Adipocyte (in vitro differentiated cells): ENCODE data around the gene TWF2.

Experiments used
- DNase-seq: peaks from one replicate; pipeline ENCODE4 v3.0.0-alpha.2; 2015; ENCODE audit warnings: low read depth
- H3K27me3 ChIP-seq: replicated peaks from 2 replicates; pipeline ENCODE4 v1.7.0; 2013; ENCODE audit warnings: mild to moderate bottlenecking, low read length, moderate library complexity; ENCODE audit not compliant: control insufficient read depth, insufficient read depth
- H3K36me3 ChIP-seq: 2 replicates; pipeline ENCODE4 v1.7.0; 2013; ENCODE audit warnings: low read length, mild to moderate bottlenecking, moderate library complexity; ENCODE audit not compliant: control insufficient read depth, insufficient read depth, severe bottlenecking
- H3K4me1 ChIP-seq: 2 replicates; pipeline ENCODE4 v1.7.0; 2013; ENCODE audit warnings: mild to moderate bottlenecking, low read length, moderate library complexity; ENCODE audit not compliant: control insufficient read depth, insufficient read depth
- H3K4me3 ChIP-seq: 2 replicates; pipeline ENCODE4 v1.7.0; 2013; ENCODE audit warnings: mild to moderate bottlenecking, low read length, moderate library complexity
- H3K9ac ChIP-seq: 2 replicates; pipeline ENCODE4 v1.7.0; 2013; ENCODE audit warnings: mild to moderate bottlenecking, low read length, moderate library complexity
- H3K9me3 ChIP-seq: 2 replicates; pipeline ENCODE4 v1.7.0; 2013; ENCODE audit warnings: mild to moderate bottlenecking, low read length, moderate library complexity; ENCODE audit not compliant: control insufficient read depth

The TWF2 gene

DNA sequence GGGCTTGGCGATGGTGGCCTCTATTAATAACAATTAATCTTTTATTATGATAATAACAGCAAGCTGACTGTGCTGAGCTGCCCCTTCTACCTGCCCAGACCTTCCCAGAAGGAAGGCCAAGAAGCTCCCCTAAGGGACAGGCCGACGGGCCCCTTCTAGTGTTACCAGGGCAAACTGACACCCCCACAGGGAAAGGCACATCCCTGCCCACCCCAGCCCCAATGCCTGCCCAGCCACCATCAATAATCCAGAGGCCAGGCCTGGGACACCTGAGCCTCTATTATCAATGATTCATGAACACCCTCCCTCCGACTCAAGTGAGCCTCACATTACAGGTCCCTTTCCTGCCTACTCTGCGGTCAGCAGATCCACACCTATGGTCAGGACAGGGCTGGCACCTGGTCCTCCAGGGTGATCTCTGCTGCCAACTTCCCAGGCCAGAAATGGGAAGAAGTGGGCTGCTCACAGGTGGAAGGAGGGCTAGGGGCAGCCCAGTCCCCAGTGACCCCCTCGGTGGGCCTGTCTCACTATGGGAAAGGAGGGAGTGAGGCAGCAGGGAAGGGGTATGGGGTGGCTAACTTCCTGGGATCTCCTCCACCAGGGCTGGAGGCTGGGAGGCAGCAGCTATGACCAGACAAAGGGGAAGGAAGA lies 1.8 kb downstream of the TWF2 start:
- H3K4me3 ChIP-seq: peak overlapping the region; percentile 87
- no peaks in the 10 kb centered on the region for H3K9me3 ChIP-seq
- H3K4me1 ChIP-seq: peaks cover 51% of the 10 kb centered on the region
- peaks cover 25% of the 10 kb centered on the region for H3K36me3 ChIP-seq
- no peak for DNase-seq
- peak overlapping the region; percentile 82 for H3K9ac ChIP-seq
- H3K27me3 ChIP-seq: no peaks in the 10 kb centered on the region

DNA sequence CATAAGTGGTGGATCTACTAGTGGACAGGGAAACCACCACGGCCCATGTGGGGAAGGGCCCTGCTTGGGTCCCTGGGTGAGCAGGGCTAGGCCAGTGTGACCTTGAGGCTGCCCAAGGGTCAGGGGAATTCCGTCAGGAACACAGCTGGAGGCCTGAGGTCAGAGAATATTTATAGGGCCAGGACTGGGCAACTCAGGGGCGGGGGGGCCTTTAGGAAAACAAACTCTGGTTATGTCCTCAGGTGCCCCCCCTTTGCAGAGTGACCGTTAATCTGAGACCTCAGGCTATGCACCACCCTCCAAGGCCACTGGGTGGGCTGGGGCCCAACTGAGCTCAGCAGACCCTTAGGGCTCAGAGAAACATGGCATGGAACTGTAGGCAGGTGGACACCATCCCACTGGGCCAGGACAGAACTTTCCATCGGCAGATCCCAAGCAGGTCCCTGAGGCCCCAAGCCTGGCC lies 2.5 kb downstream of the TWF2 start:
- Histone ChIP-seq H3K27me3 (no peaks in the 10 kb centered on the region), H3K4me3 (peak overlapping the region; percentile 87), H3K9me3 (no peaks in the 10 kb centered on the region), H3K4me1 (peaks cover 51% of the 10 kb centered on the region), H3K9ac (peak overlapping the region; percentile 82), H3K36me3 (peaks cover 30% of the 10 kb centered on the region)
- DNase-seq: no peak

DNA sequence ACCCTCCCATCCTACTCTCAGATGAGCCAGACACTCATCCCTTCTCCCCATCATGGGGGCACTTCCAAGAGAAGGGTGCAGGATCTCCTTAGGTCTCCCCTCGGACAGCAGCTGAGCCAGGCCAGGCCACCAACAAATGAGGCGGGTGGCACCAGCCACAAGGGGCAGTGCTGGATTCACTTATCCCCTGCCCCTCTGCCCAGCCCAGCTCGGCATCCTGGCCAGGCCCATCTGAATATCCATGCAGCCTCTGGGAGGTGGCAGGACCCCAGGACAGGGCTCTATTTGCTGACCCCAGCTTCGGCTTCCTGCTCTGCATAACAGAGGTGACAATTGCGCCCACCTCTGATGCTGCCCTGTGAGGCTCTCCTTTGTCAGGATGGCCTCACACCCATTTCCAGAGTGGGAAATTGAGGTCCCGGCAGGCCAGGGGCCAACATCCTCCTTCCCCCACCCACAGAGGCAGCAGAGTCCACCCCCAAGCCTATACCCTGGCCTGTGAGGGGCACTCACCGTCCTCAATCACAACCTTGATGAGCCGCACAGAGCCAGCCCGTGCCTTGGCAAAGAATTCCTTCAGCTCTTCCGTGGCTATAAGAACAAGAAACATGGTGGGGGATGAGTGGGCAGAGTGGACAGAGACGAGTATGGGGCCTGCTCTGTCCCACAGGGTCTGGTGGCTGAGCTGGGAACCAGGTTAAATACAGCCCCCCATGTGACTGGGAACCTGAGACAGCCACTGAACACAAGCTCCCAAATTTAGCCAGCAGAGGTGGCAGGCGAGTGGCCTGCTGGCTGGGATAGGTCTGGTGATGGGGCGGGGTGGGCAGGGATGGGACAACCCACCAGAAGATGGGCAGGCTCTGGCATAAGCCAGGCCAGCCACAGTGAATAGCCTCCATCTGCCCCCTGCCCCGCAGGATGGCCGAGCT lies 4.2 kb downstream of the TWF2 start:
- Histone ChIP-seq H3K4me1 (peaks cover 37% of the 10 kb centered on the region), H3K36me3 (peaks cover 47% of the 10 kb centered on the region), H3K9me3 (no peaks in the 10 kb centered on the region), H3K4me3 (no peak overlapping the region), H3K27me3 (no peaks in the 10 kb centered on the region), H3K9ac (peak overlapping the region; percentile 39)
- no peak for DNase-seq

DNA sequence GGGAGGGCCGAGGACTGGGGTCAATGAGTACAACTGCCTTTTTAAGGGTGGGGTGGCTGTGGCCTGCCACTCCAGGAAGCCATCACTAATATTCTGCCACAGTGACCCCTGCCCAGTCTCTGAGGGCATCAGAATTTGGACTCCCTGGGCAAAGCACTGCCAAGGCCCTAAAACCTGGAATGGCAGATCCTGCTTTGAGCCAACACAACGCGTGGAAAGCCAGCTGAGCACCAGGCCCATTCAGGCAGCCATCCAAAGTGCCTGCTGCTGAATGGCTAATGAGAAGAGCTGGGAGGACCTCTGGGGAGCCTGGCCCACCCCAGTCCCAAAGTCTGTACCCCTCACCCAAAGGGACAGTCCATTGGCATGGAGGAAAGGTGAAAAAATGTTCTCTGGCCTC lies 5.0 kb downstream of the TWF2 start:
- H3K4me3 ChIP-seq: no peak overlapping the region
- H3K4me1 ChIP-seq: peaks cover 36% of the 10 kb centered on the region

DNA sequence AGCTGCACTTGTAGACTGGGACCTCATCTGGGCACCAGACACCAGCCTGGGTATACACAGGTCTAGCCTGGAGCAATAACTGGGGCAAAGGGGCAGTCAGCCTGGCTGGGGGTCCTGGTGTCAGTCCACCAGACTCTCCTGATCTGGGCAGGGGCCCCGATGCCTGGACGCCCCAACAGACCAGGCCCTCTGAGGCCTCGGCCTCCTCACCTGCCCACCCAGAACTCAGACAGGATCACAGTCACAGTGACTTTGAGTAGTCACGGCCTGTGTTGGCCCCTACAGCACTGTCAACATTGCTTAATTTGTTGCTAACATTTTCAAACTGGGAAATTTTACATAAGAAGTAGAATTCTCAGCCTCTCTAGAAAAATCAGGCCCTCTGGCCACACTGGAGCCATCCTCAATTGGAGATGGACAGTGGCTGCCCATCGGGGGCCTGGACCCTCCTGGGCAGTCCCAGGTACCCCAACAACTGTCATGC lies 5.8 kb downstream of the TWF2 start:
- Histone ChIP-seq H3K9ac (peak overlapping the region; percentile 60), H3K4me3 (no peak overlapping the region), H3K36me3 (peaks cover 61% of the 10 kb centered on the region), H3K27me3 (no peaks in the 10 kb centered on the region), H3K9me3 (no peaks in the 10 kb centered on the region), H3K4me1 (peaks cover 35% of the 10 kb centered on the region)
- no peak for DNase-seq

More for the DNA sequence above, 5.0 kb downstream of the TWF2 start:
- Histone ChIP-seq H3K36me3 (peaks cover 55% of the 10 kb centered on the region), H3K27me3 (no peaks in the 10 kb centered on the region), H3K9me3 (no peaks in the 10 kb centered on the region), H3K9ac (peak overlapping the region; percentile 39)
- no peak for DNase-seq

DNA sequence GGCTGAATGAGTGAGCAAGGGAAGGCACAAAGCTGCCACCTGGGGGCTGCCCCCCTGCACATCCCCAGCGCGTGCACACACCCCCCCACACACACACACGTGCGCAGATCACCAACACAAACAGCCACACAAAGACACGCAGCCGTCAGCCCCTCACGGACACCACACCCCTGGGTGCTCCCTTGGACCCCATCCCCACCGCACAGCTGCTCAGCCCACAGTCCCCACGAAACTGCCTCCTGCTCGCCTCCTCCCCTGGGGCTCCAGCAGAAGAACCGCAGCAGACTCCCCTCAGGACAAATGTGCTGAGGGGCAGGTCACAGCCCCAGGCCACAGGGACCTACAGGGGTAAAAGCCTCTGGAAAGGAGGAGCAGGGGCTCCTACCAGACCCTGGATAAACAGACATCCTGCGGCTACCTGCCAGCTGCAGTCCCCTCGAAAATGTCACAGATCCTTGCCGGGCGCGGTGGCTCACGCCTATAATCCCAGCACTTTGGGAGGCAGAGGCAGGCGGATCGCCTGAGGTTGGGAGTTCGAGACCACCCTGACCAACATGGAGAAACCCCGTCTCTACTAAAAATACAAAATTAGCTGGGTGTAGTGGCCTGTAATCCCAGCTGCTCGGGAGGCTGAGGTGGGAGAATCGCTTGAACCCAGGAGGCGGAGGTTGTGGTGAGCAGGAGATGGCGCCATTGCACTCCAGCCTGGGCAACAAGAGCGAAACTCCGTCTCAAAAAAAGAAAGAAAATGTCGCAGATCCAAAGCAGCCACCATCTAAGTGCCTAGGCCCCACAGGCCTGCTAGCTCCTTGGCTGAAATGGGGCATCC lies 6.5 kb downstream of the TWF2 start:
- H3K36me3 ChIP-seq: peaks cover 67% of the 10 kb centered on the region
- peak overlapping the region; percentile 60 for H3K9ac ChIP-seq
- no peaks in the 10 kb centered on the region for H3K27me3 ChIP-seq
- H3K4me1 ChIP-seq: peaks cover 29% of the 10 kb centered on the region
- H3K4me3 ChIP-seq: no peak overlapping the region
- DNase-seq: no peak
- H3K9me3 ChIP-seq: no peaks in the 10 kb centered on the region

DNA sequence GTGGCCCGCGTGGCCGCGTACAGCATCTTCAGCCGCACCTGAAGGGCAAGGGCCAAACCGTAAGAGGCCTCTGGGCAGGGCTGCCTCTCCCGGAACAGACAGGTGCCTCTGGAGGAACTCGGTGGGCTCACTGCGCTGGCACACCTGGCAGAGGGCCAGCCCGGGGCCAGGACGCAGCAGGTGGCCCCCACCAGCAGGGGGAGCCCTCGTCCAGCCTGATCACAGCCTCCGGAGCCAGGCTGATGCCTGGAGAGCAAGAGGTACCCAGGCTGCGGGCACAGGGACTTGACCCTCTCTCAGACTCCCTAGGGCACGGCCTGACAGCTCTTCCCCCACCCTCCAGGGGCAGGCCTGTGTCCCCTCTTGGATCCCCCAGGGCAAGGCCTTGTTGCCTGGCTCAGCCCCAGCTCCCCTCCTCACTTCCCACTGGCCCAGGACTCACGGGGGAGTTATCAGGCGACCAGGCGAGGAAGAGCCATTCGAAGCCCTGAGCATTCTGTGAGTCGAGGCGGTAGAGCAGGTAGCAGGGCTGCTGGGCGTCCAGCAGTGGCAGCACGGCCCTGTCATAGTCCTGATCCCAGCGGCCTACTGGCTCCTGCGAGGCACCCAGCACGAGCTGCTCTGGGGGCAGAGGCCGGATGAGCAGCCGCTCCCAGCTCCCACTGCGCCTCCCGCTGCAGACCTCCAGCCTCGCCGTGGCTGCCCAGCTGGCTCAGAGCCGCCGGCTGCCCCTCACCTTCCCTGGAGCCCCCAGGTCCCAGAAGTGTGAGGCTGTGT lies 7.3 kb downstream of the TWF2 start:
- H3K9ac ChIP-seq: no peak overlapping the region
- DNase-seq: peak; percentile 75
- H3K4me3 ChIP-seq: no peak overlapping the region
- no peaks in the 10 kb centered on the region for H3K27me3 ChIP-seq
- peaks cover 22% of the 10 kb centered on the region for H3K4me1 ChIP-seq
- H3K9me3 ChIP-seq: no peaks in the 10 kb centered on the region
- peaks cover 67% of the 10 kb centered on the region for H3K36me3 ChIP-seq

DNA sequence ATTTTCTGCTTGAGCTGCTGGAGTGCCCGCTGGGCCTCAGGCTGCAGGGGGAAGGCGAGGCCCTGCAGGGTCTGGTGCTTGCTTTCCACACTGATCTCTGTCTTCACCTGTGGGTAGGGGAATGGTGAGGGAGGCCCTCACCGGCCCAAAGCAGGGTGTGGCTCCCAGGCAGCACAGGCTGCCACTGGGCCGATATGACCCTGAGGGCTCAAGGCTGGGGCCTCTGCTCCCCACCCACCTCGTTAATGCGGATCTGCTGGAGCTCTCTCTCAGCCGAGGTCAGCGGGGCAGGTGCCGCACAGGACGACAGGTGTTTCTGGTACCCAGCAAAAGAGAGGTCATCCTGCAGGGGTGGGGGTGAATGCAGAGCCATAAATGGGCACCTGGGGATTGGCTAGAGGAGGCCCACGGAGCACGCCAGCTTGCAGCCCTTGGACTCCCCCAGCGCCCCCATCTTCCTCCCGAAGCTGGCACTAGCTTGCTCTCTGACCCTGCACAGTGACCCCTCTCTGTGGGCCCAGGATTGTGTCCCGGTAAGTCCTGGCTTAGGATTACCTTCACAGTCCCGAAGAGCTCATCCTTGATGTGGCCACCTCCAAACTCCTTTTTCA lies 8.0 kb downstream of the TWF2 start:
- peaks cover 67% of the 10 kb centered on the region for H3K36me3 ChIP-seq

DNA sequence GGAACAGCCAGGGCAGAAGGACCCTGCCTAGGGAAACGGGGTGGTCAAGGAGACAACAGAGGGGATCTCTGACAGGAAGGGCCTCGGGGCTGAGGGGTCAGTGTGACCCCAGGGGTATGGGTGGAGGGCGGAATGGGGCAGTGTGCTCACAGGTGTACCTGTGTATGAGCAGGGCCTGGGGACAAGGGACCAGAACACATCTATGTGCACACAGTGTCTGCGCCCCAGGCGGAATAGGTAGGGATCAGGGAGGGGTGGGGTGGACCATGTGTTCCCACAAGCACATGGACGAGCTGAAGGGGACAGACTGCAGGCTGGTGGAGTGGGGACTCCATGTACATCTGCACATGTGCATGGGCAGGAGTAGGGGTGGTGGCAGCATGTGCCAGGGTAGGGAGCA lies 8.5 kb downstream of the TWF2 start:
- Histone ChIP-seq H3K27me3 (no peaks in the 10 kb centered on the region), H3K9me3 (no peaks in the 10 kb centered on the region), H3K4me3 (no peak overlapping the region), H3K36me3 (peaks cover 67% of the 10 kb centered on the region), H3K4me1 (peaks cover 15% of the 10 kb centered on the region), H3K9ac (no peak overlapping the region)
- DNase-seq: no peak

More for the DNA sequence above, 8.0 kb downstream of the TWF2 start:
- H3K4me1 ChIP-seq: peaks cover 19% of the 10 kb centered on the region
- DNase-seq: no peak
- no peak overlapping the region for H3K4me3 ChIP-seq
- H3K9me3 ChIP-seq: no peaks in the 10 kb centered on the region
- H3K27me3 ChIP-seq: no peaks in the 10 kb centered on the region
- H3K9ac ChIP-seq: no peak overlapping the region

DNA sequence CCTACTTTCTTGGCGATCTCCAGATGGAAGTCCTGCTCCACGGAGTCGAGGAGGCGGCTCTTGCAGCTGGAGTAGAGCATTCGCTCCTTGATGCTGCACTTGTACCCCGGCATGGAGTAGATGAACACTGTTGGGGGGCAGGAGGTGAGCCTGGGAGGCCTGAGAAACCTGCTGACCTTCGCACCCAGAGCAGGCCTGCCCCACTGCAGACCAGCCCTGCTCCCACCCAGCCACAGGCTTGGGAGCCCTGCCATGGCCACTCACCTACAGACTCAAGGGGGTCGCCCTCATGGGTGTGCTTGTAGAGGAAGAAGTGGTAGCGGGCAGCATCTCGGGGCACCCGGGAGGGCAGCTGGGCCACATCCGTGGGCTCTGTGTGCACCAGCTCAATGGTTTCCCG lies 9.3 kb downstream of the TWF2 start:
- Histone ChIP-seq H3K9ac (no peak overlapping the region), H3K9me3 (no peaks in the 10 kb centered on the region), H3K27me3 (no peaks in the 10 kb centered on the region), H3K4me1 (peaks cover 9% of the 10 kb centered on the region), H3K4me3 (no peak overlapping the region), H3K36me3 (peaks cover 62% of the 10 kb centered on the region)
- no peak for DNase-seq
